ENCODE results near the gene NEK10. TPM values are rescaled to one million over a fixed set of nuclear protein-coding genes. Genes with fewer than 3 reads are reported as not detected.

Gene NEK10
- total RNA-seq, 2 experiments from 2014 or later: 0.36 to 0.48 TPM

GRCh38 chr3:27078246-27078913 lies 290.8 kb downstream of the NEK10 start:
- Mint-ChIP-seq H3K9me3 (no peaks in the 10 kb centered on the region), H3K4me3 (no peak overlapping the region), H3K4me1 (ENCODE audit: low read depth) (no peaks in the 10 kb centered on the region), H3K27ac (no peak overlapping the region), H3K36me3 (no peaks in the 10 kb centered on the region), H3K27me3 (peaks cover 6% of the 10 kb centered on the region)
- ChIA-PET CTCF (no interaction called here), POLR2A (no interaction called here)
- no peak for DNase-seq
- intact Hi-C loops (cut with micrococcal nuclease): no loop called here

GRCh38 chr3:27076815-27077630 lies 292.2 kb downstream of the NEK10 start:
- H3K27ac Mint-ChIP-seq: no peak overlapping the region
- no peaks in the 10 kb centered on the region for H3K4me1 Mint-ChIP-seq (ENCODE audit: low read depth)
- ChIA-PET POLR2A (no interaction called here), CTCF (no interaction called here)
- H3K4me3 Mint-ChIP-seq: no peak overlapping the region
- no peaks in the 10 kb centered on the region for H3K36me3 Mint-ChIP-seq
- H3K27me3 Mint-ChIP-seq: peaks cover 6% of the 10 kb centered on the region
- no peak for DNase-seq
- no peaks in the 10 kb centered on the region for H3K9me3 Mint-ChIP-seq
- intact Hi-C loops (cut with micrococcal nuclease): no loop called here

- no peak for DNase-seq
- no peak overlapping the region for H3K4me3 Mint-ChIP-seq
- intact Hi-C loops (cut with micrococcal nuclease): no loop called here
These were observed 294.3 kb downstream of the NEK10 start for GRCh38 chr3:27074914-27075313.

GRCh38 chr3:27073912-27074311 lies 295.3 kb downstream of the NEK10 start:
- Mint-ChIP-seq H3K27ac (no peak overlapping the region), H3K9me3 (no peaks in the 10 kb centered on the region), H3K27me3 (peaks cover 6% of the 10 kb centered on the region), H3K36me3 (no peaks in the 10 kb centered on the region), H3K4me3 (no peak overlapping the region), H3K4me1 (ENCODE audit: low read depth) (no peaks in the 10 kb centered on the region)
- no peak for DNase-seq
- POLR2A ChIA-PET: no interaction called here
- CTCF ChIA-PET: no interaction called here
- intact Hi-C loops (cut with micrococcal nuclease): no loop called here

More at GRCh38 chr3:27074914-27075313, 294.3 kb downstream of the NEK10 start:
- H3K4me1 Mint-ChIP-seq (ENCODE audit: low read depth): no peaks in the 10 kb centered on the region
- ChIA-PET POLR2A (no interaction called here), CTCF (interaction anchor here (0.6 kb wide), 1 partner anchor 78 kb away, joined by 7 read pairs; no protein-coding TSS in a partner anchor)
- no peaks in the 10 kb centered on the region for H3K9me3 Mint-ChIP-seq
- H3K36me3 Mint-ChIP-seq: no peaks in the 10 kb centered on the region
- peaks cover 6% of the 10 kb centered on the region for H3K27me3 Mint-ChIP-seq
- no peak overlapping the region for H3K27ac Mint-ChIP-seq

GRCh38 chr3:27072810-27073651 lies 296.2 kb downstream of the NEK10 start:
- Mint-ChIP-seq H3K36me3 (no peaks in the 10 kb centered on the region), H3K27me3 (peaks cover 6% of the 10 kb centered on the region), H3K4me1 (ENCODE audit: low read depth) (no peaks in the 10 kb centered on the region), H3K4me3 (no peak overlapping the region), H3K27ac (no peak overlapping the region), H3K9me3 (no peaks in the 10 kb centered on the region)
- CTCF ChIA-PET: no interaction called here
- POLR2A ChIA-PET: no interaction called here
- DNase-seq: no peak
- intact Hi-C loops (cut with micrococcal nuclease): no loop called here

GRCh38 chr3:27060336-27060735 lies 308.8 kb downstream of the NEK10 start:
- intact Hi-C loops (cut with micrococcal nuclease): no loop called here
- Mint-ChIP-seq H3K36me3 (no peaks in the 10 kb centered on the region), H3K9me3 (peaks cover 7% of the 10 kb centered on the region), H3K27ac (no peak overlapping the region), H3K27me3 (peaks cover 4% of the 10 kb centered on the region), H3K4me3 (no peak overlapping the region), H3K4me1 (ENCODE audit: low read depth) (no peaks in the 10 kb centered on the region)
- no peak for DNase-seq
- ChIA-PET CTCF (no interaction called here), POLR2A (no interaction called here)

Other genes with a start within 250 kb of the NEK10 start
- 10 to 100 TPM; 62.1 to 62.3 TPM for gene SLC4A7, start 115.0 kb upstream of the NEK10 start, total RNA-seq

Data from activated CD4-positive, alpha-beta memory T cell treated with anti-CD3 and anti-CD28 coated beads for 36 hours (primary cell).